ENCODE data around the gene EPB41L4A.

The EPB41L4A gene

DNA sequence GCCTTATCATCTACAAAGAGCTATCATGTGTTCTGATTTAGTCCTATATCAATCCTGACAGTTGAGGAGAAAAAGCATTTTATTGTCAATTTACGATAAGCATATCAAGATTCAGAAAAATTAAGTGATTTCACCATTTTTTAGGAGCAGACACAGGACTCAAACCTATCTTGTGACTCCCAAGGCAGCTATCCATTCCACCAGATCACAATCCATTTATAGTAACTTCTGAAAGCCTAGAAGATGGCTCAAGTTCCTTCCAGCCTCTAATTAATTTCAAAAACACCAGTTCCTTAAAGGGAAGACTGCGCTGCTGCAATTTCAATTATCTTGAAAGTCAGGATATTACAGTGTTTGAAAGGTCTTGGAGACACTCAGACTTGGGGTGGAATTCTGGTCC, 114.3 kb downstream of the EPB41L4A start:
- DNase-seq, result no peak

- no peak for DNase-seq
Measured at GRCh38 chr5:112303685-112304084, 115.4 kb downstream of the EPB41L4A start.

GRCh38 chr5:112294126-112294525, 125.0 kb downstream of the EPB41L4A start:
- DNase-seq, result no peak

DNA sequence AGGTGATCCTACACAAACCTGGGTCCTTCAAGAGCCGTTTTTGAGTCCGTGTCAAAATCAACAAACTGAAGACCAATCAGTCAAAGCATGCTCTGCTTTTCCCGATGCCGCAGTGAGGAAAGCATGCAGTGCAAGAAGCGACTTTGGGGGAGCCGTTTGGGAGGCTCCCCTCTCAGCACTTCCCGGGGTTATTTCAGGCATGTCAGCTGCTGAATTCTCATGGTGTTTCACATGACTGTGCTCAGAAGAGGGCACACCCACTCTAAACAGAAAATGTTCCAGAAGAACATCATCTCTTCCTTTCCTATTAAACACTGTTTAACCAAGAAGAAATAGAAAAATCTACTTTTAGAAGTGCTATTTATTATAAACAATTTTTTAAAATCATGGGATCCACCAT, 125.5 kb downstream of the EPB41L4A start:
- no peak for DNase-seq

GRCh38 chr5:112290691-112291090, 128.4 kb downstream of the EPB41L4A start:
- DNase-seq, result no peak

GRCh38 chr5:112289465-112289864, 129.6 kb downstream of the EPB41L4A start:
- no peak for DNase-seq

DNA sequence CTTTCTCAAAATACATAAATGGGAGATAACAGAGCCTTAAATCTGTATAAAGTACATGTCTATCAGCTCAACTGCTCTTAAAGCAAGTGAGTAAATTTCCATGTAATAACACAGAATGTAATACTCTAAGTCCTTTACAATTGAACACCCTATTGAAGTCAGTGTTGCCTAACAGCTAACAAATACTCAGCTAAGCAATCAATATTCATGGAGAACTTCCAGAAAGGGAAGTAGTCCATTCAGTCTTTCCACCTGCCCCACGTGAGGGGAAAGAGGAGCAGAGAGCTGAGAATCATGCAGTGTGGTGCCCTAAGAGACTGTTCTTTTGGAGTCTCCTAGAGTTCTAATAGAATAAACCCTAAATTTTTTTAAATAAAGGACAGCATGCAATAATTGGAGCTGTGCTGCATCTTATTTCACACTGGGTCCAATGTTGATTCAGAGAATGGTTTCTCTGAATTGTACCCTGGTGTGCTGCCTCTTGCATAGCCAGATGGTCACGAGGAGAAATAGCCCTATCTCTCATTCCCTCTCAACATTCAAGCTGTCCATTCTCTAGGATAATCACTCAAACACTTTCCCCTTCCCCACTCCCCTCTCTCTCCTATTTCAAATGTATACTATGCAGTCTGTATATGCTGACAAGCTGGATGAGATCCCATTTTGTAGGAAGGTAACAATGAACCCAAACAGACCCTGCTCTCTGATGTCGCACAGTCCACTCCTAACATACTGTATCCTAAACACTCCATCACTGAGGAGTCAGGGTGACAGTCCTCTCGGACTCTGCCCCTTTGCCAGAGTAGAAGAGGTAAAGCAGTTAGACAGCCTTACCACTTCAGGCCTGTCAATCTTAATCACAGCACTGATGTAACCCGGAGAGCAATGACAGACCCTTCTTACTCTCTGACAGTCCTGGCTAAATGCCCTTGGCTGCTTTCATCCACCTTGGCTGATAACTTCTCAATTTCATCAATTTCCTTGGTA, 134.8 kb downstream of the EPB41L4A start:
- DNase-seq, result no peak

DNA sequence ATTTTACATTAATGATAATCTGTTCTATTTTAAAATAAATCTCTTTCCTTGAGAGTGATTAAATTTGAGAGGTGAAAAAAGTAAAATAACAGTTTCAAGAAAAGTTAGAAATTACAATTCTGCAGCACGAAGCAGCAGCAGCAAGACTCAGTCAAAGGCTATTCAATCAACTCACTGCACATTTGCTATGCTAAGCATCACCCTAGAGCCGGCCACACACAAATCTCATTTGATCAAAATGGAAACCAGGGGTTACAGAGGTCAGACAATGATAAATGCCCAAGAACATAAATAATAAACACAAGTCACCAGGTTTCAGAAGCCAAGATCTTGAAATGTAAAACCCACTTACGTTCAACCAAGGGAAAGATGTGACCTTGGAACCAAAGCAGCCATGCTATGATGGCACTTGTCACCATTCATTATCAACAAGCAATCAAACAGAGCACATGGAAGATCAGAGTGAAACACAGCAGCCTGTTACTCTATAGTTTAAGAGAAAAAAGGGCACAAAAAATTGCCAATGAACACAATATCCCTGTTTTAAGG, 136.0 kb downstream of the EPB41L4A start:
- no peak for DNase-seq

GRCh38 chr5:112279082-112279481, 140.0 kb downstream of the EPB41L4A start:
- no peak for DNase-seq

DNA sequence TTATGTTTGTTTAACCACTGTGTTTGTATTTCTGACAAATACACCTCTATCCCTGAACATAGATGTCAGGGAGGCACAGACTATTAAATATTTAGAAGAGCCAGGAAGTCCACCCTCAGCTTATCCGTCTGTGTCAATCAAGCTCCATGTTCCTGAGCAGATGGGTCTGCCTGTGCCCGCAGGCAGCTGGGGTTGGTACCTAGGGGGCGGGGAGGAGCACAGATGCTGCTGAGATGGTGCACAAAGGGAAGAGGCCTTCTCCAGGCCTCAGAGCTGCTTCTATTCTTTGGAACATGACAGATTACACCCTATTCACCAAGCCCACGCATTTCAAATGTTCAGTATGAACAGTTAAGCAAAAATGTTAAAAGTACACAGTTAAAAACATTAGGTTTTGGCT, 142.1 kb downstream of the EPB41L4A start:
- no peak for DNase-seq

- no peak for DNase-seq
Measured at GRCh38 chr5:112275671-112276070, 143.4 kb downstream of the EPB41L4A start.

DNA sequence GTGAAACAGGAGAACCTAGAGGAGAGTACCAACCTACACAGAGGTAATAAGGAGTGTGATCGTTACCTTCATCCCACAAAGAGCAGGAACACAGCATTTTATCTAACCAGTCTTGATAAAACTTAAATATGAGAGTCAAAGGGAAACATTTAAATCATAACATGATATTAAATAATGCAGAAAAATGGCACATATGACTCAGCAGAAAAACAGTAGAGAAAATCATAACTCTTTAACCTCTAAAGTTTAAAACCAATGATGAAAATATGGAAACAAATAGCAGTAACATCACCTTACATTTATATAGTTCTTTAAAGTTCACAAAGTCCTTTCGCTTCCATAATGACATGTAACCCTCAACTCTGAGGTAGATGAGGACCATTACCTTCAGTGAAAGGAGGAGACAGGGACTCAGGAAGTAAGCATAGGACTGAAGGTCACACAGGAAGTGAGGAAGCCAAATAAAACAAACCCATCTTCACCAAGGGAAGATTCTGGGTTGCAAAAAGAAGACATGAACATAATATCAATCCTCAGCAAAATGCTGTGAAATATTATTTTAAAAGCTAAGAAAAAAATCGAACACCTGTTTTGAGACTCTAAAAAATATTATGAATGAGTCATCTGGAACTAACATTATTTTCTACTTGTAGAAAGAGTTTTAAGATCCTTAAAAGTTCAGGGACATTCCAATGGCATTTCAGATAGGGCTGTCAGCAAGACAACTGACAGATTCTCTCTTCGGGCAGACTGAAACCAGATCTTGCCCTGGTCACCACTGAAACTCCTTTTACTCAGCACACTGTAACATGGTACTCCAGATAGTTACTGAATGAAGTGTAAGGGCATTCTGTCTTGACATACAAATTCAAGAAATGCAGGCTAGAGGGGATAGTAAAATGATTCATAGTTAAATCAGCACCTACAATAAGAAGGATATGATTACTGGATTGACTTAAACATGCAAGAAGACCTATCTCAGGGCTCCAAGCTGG, 148.5 kb downstream of the EPB41L4A start:
- DNase-seq, result no peak

- DNase-seq, result no peak
Measured at GRCh38 chr5:112267231-112267630, 151.8 kb downstream of the EPB41L4A start.

- no peak for DNase-seq
Measured at GRCh38 chr5:112264666-112265065, 154.4 kb downstream of the EPB41L4A start.

GRCh38 chr5:112264151-112264550, 154.9 kb downstream of the EPB41L4A start:
- DNase-seq, result no peak

DNA sequence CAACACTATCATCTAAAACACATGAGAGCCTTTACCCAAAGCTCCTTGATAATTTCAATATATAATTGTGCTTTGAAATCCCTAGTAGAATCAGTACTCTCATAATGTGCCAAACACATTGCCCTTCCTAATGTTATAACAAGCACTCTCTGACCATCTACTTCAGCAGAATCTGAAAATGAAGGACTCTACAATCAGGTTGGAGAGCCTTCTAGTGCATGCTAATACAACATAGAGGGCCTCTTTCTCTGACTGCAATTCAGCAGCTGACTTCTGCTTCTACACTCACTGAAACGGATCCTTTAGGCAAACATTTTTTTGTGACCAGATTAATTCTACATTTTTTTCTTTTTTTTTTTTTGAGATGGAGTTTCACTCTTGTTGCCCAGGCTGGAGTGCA, 155.6 kb downstream of the EPB41L4A start:
- no peak for DNase-seq

DNA sequence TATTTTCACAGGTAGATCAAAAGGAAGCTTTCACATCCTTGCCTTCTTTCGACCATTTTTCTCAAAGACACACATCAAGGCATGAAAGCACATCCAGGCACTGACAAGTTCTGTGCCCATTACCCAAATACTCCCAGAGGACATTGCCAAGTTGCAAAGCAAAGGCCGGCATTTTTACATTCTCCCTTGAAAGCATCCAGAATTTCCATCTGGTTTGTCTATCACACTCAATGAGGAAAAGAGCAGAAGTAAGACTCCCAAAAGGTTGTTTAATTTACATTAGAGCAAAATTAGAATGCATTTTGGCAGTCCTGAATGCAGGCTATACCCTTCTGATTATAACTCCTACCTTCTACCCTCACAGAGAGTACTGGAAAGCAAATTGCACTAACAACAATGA, 160.5 kb downstream of the EPB41L4A start:
- no peak for DNase-seq

DNA sequence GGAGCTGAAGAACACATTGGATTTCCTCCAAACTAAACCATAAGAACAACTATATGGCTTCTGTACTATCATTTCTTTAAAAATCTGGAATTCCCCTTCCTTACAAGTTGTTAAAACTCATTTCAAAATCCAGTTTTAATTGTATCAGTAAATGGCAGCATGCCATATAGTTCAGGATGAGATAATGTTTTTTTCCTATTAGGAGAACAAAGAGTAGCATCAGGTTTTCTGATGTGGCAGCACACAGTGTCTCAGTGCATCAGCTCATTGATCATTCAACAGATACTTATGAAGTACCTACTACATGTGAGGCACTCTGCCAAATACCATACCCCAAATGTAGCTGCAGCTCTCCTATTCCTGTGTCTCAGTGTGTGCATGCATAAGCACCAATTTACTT, 161.1 kb downstream of the EPB41L4A start:
- DNase-seq, result no peak

DNA sequence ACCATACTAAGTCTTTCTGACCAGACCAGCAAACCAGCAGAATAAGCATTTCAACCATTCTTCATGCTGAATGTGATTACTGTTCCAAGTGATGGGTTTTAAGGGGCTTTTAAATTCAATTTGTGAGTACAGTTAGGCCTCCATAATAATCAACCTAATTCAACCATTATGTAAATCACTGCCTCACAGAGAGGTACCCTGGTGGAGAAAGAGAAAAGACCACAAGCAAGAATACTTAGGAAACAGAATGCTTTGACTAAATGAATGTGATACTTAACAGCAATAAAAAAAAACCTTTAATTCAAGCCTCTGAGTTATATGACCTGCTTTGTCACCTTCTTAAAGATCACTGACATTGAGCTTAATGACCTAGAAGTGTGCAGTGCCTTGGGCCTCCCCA, 162.1 kb downstream of the EPB41L4A start:
- no peak for DNase-seq

DNA sequence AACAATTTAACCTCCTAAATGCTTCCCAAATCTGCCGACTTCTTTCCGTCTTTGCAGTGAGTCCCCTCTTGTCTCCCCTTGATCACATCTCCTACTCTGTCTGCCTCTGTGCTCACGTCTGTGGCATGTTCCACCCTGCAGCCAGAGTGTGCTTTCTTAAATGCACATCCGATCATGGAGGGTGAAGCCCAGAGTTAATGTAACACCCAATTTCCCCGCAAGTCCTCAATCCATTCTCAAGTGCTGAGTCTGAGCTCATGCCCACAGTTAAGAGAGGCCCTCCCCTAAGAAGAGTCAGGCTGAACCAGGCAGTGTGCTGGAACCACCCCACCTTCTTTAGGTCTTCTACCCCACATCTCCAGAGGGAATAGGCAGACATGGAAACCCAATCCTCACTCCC, 164.8 kb downstream of the EPB41L4A start:
- DNase-seq, result no peak

DNA sequence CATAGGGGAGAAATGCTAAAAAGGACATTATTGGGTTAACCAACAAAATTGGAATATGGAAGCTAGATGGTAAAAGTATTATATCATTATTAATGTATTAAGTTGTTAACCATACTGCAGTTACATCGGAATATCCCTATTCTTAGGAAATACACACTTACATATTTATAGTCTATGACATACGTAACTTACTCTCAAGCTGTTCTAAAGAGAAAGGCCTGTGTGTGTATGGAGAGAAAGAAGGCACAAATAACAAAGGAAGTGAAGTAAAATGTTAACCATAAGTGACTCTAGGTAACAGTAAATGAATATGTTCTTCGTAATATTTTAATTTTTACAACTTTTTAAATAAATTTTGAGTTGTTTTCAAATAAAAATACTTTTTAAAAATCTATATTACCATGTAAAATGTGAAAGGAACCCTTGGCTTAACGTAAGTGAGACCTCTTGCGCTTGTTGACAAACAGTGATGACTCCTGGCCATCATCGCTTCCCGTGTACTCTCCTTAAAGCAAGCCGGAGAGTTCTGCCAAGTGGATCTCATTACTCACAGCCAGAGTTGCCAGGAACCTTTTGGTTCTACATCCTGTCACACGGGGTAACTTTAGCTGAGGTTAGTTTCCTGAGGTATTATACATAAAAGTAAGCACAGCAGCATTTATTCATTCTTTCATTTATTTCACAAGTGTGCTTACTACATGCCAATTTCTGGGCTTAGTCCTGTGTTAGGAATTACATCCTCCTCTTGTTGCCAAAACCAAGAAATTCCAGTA, 165.4 kb downstream of the EPB41L4A start:
- DNase-seq, result no peak

DNA sequence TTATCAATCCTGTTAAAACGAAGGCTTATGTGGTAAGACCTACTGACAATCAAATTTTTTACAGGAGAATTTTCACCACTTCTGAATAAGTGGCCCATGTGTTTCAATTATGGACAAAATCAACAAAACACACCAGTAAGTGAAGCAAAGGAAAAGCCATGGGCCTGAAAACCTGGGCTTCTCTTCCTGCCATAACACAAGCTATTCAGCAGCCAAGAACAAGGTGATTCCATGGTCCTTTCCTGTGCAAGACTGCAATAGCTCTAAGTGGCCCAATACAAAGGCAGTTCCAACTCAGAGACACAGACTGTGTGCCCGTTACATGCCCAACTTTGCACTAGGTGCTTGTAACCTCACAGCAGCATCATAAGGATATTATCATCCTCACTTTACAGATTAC, 168.5 kb downstream of the EPB41L4A start:
- DNase-seq, result no peak

All from MV-4-11 (cell line).